HL-60 (cell line): ENCODE data around the gene EXOC7.

Source experiments
- DNase-seq, 2 experiments: peaks; one replicate each; pipeline ENCODE4 v3.0.0-alpha.2; 2010 to 2020; ENCODE audit warnings: low read depth in 1 of 2, low spot score in 1 of 2
- H3K27ac ChIP-seq: fragments of 250-450 bp; sonication (Bioruptor Pico); replicated peaks from 2 replicates; pipeline ENCODE4 v1.5.1; 2020; ENCODE audit warnings: mild to moderate bottlenecking, moderate library complexity
- H3K27me3 ChIP-seq: fragments of 250-450 bp; sonication (Bioruptor Pico); 2 replicates; pipeline ENCODE4 v1.5.1; 2021; ENCODE audit warnings: mild to moderate bottlenecking, moderate library complexity; ENCODE audit not compliant: insufficient read depth, poor library complexity, severe bottlenecking
- H3K4me3 ChIP-seq: replicated peaks from 2 replicates; pipeline ENCODE4 v1.5.1; 2011; ENCODE audit warnings: mild to moderate bottlenecking, control low read depth, low read length; ENCODE audit not compliant: insufficient read depth
- GABPA ChIP-seq: IDR thresholded peaks from 2 replicates; pipeline ENCODE4 v1.6.1; 2012; ENCODE audit warnings: low read depth
- POLR2AphosphoS5 ChIP-seq: IDR thresholded peaks from 2 replicates; pipeline ENCODE4 v1.6.1; 2012; ENCODE audit warnings: low read depth
- SPI1 ChIP-seq: IDR thresholded peaks from 2 replicates; pipeline ENCODE4 v1.6.1; 2012; ENCODE audit warnings: low read depth, mild to moderate bottlenecking, borderline replicate concordance
- TF ChIP-seq, protein P1 (sequence below): IDR thresholded peaks from 2 replicates; pipeline ENCODE4 v1.6.1; 2012; ENCODE audit warnings: low read depth; ENCODE audit not compliant: insufficient replicate concordance
- TF ChIP-seq, protein P2 (sequence below): IDR thresholded peaks from one replicate; pipeline ENCODE4 v1.5.1; 2011; ENCODE audit warnings: low read length, control low read depth, inconsistent platforms; ENCODE audit not compliant: insufficient read depth

Gene EXOC7

GRCh38 chr17:76137351-76138233, 34.0 kb upstream of the EXOC7 start:
- TF ChIP-seq POLR2AphosphoS5 (no peak), SPI1 (no peak), GABPA (no peak)
- TF ChIP-seq, protein P1, sequence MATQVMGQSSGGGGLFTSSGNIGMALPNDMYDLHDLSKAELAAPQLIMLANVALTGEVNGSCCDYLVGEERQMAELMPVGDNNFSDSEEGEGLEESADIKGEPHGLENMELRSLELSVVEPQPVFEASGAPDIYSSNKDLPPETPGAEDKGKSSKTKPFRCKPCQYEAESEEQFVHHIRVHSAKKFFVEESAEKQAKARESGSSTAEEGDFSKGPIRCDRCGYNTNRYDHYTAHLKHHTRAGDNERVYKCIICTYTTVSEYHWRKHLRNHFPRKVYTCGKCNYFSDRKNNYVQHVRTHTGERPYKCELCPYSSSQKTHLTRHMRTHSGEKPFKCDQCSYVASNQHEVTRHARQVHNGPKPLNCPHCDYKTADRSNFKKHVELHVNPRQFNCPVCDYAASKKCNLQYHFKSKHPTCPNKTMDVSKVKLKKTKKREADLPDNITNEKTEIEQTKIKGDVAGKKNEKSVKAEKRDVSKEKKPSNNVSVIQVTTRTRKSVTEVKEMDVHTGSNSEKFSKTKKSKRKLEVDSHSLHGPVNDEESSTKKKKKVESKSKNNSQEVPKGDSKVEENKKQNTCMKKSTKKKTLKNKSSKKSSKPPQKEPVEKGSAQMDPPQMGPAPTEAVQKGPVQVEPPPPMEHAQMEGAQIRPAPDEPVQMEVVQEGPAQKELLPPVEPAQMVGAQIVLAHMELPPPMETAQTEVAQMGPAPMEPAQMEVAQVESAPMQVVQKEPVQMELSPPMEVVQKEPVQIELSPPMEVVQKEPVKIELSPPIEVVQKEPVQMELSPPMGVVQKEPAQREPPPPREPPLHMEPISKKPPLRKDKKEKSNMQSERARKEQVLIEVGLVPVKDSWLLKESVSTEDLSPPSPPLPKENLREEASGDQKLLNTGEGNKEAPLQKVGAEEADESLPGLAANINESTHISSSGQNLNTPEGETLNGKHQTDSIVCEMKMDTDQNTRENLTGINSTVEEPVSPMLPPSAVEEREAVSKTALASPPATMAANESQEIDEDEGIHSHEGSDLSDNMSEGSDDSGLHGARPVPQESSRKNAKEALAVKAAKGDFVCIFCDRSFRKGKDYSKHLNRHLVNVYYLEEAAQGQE, result no peak
- TF ChIP-seq, protein P2, sequence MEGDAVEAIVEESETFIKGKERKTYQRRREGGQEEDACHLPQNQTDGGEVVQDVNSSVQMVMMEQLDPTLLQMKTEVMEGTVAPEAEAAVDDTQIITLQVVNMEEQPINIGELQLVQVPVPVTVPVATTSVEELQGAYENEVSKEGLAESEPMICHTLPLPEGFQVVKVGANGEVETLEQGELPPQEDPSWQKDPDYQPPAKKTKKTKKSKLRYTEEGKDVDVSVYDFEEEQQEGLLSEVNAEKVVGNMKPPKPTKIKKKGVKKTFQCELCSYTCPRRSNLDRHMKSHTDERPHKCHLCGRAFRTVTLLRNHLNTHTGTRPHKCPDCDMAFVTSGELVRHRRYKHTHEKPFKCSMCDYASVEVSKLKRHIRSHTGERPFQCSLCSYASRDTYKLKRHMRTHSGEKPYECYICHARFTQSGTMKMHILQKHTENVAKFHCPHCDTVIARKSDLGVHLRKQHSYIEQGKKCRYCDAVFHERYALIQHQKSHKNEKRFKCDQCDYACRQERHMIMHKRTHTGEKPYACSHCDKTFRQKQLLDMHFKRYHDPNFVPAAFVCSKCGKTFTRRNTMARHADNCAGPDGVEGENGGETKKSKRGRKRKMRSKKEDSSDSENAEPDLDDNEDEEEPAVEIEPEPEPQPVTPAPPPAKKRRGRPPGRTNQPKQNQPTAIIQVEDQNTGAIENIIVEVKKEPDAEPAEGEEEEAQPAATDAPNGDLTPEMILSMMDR, result no peak
- peaks cover 26% of the 10 kb centered on the region for H3K27me3 ChIP-seq
- no peak overlapping the region for H3K4me3 ChIP-seq
- no peak for DNase-seq
- no peak overlapping the region for H3K27ac ChIP-seq

- DNase-seq, result no peak
- H3K27me3 ChIP-seq, result peaks cover 26% of the 10 kb centered on the region
- no peak overlapping the region for H3K27ac ChIP-seq
- TF ChIP-seq, protein P2, result no peak
- TF ChIP-seq POLR2AphosphoS5 (no peak), SPI1 (no peak), GABPA (no peak)
- TF ChIP-seq, protein P1, result no peak
- H3K4me3 ChIP-seq, result no peak overlapping the region
Measured at GRCh38 chr17:76137001-76137350, 33.4 kb upstream of the EXOC7 start.

GRCh38 chr17:76136276-76137000, 32.9 kb upstream of the EXOC7 start:
- Histone ChIP-seq H3K4me3 (no peak overlapping the region), H3K27ac (no peak overlapping the region), H3K27me3 (peaks cover 26% of the 10 kb centered on the region)
- DNase-seq, result no peak
- no peak for TF ChIP-seq SPI1
- TF ChIP-seq POLR2AphosphoS5, result no peak
- TF ChIP-seq, protein P2, result no peak
- no peak for TF ChIP-seq GABPA
- TF ChIP-seq, protein P1, result no peak
